GM10266 (cell line): ENCODE data around the gene PRPSAP1.
A peak's percentile ranks its signal among the peaks of the same experiment; 100 is the strongest.

Source experiments
- DNase-seq: peaks from one replicate; pipeline ENCODE4 v3.0.0; 2012; ENCODE audit errors: extremely low spot score
- TF ChIP-seq, protein P1 (sequence below): IDR thresholded peaks from 2 replicates; pipeline ENCODE4 v1.5.1; 2012; ENCODE audit warnings: mild to moderate bottlenecking, low read depth; ENCODE audit not compliant: control insufficient read depth, insufficient read depth; ENCODE audit errors: missing control alignments

The PRPSAP1 gene

DNA sequence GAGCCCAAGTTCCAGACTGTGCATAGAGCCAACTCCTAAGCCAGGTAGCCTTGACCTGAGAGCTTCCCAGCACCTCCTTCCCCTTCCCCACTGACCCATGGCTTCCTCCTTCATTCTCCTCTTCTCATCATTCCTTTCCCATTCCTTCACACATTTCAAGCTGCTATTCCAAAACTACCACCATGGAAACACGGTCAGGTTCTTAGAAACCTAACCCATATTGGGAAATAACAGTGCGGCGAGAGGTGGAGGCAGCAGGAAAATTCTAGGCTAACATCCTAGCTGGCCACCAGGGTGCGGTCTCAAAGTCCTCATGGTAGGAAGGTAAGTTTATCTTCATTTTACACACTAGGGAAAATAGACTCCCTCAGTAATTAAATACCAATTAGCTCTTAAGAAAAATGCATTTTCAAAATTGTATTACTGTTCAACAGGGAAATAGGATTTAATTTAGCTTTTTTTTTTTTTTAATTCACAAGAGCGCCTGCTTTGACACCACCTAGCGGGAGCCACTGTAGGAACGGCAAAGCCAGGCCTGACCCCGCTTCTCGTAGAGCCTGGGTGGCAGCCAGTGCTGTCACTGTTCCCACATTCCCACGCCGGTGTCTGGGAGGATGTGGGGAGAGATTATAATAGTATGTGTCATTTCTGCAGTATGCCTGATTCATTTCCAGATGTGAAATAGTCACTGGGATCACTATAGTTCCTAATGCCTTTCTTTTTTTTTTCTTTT, 16.7 kb upstream of the PRPSAP1 start:
- no peak for DNase-seq
- TF ChIP-seq, protein P1, sequence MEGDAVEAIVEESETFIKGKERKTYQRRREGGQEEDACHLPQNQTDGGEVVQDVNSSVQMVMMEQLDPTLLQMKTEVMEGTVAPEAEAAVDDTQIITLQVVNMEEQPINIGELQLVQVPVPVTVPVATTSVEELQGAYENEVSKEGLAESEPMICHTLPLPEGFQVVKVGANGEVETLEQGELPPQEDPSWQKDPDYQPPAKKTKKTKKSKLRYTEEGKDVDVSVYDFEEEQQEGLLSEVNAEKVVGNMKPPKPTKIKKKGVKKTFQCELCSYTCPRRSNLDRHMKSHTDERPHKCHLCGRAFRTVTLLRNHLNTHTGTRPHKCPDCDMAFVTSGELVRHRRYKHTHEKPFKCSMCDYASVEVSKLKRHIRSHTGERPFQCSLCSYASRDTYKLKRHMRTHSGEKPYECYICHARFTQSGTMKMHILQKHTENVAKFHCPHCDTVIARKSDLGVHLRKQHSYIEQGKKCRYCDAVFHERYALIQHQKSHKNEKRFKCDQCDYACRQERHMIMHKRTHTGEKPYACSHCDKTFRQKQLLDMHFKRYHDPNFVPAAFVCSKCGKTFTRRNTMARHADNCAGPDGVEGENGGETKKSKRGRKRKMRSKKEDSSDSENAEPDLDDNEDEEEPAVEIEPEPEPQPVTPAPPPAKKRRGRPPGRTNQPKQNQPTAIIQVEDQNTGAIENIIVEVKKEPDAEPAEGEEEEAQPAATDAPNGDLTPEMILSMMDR, result peak; percentile 21

DNA sequence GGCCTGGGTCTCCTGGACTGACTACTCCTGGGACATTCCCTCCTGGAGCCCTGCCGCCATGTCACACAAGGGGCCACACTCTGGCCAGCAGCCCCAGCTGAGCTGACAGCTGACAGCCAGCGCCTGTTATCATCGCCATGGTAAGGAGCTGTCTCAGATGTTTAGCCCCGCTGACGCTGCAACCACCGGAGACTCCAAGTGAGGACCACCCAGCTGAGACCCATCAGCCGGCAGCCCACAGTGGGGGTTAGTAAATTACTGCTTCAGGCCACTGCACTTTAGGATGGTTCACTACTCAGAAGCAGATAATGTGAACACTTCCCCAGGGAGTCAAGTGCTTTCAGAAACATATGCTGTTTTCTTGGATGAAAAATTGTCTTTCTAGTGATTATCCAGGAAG, 16.1 kb upstream of the PRPSAP1 start:
- DNase-seq, result no peak
- TF ChIP-seq, protein P1, result no peak

DNA sequence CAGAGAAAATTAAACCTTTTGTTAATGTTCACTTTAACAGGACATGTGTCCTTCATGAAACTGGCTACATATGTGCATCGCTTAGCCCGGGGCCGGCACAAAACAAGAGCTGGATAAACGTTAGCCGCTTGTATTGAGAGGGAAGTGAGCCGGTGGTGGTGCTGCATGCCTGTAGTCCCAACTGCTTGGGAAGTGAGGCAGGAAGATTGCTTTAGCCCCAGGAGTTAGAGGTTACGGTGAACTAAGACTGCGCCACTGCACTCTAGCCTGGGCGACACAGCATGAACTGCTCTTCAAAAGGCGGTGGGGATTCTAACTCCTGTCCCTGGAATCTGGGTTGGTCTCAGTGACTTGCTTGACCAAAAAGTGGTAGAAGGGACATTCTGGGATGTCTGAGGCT, 15.7 kb upstream of the PRPSAP1 start:
- DNase-seq, result no peak
- TF ChIP-seq, protein P1, result no peak

DNA sequence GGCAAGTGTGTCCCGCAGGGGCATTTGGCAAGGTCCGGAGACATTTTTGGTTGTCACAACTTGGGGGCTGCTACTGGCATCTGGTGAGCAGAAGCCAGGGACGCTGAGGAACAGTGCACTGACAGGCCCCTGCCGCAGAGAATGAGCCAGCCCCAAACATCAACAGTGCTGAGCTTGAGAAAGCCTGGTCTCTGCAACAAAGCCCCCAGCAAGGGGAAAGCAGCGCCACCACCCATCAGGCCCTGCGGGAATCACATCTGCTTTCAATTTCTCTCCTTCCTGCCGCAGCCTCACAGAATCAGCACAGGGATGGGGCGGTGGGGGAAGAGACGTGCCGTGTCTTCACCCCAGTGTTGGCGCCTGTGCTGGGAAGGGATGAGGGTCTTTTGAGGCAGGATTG, 14.8 kb upstream of the PRPSAP1 start:
- TF ChIP-seq, protein P1, result no peak
- DNase-seq, result no peak

DNA sequence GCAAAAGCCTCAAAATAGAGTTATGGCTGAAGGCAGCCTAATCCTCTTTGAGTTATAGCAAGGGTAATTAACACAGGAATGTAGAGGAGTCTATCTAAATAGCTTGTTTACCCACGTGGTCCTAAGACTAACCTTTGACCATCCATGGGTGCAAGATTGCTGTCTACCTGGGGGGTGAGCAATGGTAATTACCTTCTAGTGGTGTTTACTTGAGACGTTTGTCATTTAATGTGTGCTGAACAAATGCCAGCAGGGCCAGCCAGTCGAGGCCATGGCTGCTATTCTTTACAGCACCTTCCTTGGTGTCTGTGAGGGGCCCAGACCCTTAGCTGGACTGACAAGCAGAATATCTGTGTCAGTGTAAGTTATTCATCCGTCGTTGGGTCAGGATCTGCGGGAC, 13.9 kb upstream of the PRPSAP1 start:
- TF ChIP-seq, protein P1, result no peak
- no peak for DNase-seq

DNA sequence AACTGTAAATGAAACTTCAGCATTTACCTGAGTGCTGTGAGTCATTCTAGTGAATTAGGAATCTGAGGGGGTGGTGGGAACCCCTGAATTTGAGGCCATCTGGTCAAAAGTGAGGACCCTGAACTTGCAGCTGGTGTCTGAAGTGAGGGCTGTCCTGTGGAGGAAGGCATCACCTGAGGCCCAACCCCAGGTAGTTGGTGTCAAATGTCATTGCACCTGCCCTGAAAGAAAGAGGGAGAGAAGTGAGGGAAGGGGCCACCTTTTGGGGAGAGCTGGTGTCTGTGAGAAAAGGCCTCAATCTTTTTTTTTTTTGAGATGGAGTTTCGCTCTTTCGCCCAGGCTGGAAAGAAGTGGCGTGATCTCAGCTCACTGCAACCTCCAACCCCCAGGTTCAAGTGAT, 12.5 kb upstream of the PRPSAP1 start:
- no peak for DNase-seq
- TF ChIP-seq, protein P1, result no peak

DNA sequence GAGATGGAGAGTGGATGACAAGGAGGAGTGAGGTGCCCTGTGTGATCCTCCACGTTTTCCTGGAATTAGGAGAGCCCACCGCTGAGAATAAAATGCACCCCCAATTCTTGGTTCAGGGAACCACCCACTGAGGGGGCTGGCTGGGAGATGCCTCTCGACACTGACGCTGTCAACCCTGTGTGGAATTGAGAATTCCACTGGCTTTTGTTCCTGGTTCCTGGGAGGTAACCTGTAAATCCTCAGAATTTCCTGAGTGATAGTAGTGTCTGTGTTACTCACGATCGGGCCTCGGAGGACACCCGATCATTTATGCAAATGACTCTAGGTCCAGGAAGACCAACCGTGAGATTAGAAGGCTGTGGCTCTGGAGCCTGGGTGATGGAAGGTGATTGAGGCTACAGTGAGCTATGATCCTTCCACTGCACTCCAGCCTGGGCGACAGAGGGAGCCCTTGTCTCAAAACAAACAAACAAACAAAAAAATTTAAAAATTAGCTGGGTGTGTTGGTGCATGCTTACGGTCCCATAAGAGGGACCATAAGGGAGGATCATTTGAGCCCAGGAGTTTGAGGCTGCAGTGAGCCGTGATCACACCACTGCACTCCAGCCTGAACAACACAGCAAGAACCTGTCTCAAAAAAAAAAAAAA, 11.7 kb upstream of the PRPSAP1 start:
- TF ChIP-seq, protein P1, result peak; percentile 35

More for the DNA sequence above, 11.7 kb upstream of the PRPSAP1 start:
- DNase-seq, result no peak
